Erythroblast (primary cell): ENCODE measurements around the gene MYO18A.

Experiments
- GATA1 ChIP-seq: IDR thresholded peaks from 2 replicates; pipeline ENCODE4 v1.6.1; 2011; ENCODE audit warnings: low read depth, mild to moderate bottlenecking, control low read depth, low read length, moderate library complexity
- POLR2A ChIP-seq: IDR thresholded peaks from 2 replicates; pipeline ENCODE4 v1.6.1; 2011; ENCODE audit warnings: mild to moderate bottlenecking, low read length

GRCh38 chr17:29032013-29032856 lies 148.0 kb downstream of the MYO18A start:
- TF ChIP-seq POLR2A (no peak), GATA1 (no peak)
